MM.1S (cell line): ENCODE data around the gene DGKI.

Experiments used
- DNase-seq: peaks from one replicate; pipeline ENCODE4 v3.0.0-alpha.2; 2015
- H2AFZ ChIP-seq: fragments of 300-600 bp; sonication (generic); 2 replicates; pipeline ENCODE4 v1.6.0; 2016; ENCODE audit warnings: antibody characterized with exemption, low read length
- H3F3A ChIP-seq: fragments of 300-600 bp; sonication (generic); 2 replicates; pipeline ENCODE4 v1.6.1; 2016; ENCODE audit warnings: mild to moderate bottlenecking, antibody characterized with exemption, low read length, moderate library complexity, mixed read lengths; ENCODE audit not compliant: insufficient read depth
- H3K27ac ChIP-seq: fragments of 300-600 bp; sonication (generic); 2 replicates; pipeline ENCODE4 v1.5.1; 2016; ENCODE audit warnings: mild to moderate bottlenecking, low read length
- H3K27me3 ChIP-seq: fragments of 300-600 bp; sonication (generic); replicated peaks from 2 replicates; pipeline ENCODE4 v1.6.0; 2016; ENCODE audit warnings: low read length; ENCODE audit not compliant: insufficient read depth
- H3K36me3 ChIP-seq: fragments of 300-600 bp; sonication (generic); replicated peaks from 2 replicates; pipeline ENCODE4 v1.6.1; 2016; ENCODE audit warnings: mild to moderate bottlenecking, low read length, mixed read lengths; ENCODE audit not compliant: insufficient read depth
- H3K4me1 ChIP-seq: fragments of 300-600 bp; sonication (generic); 2 replicates; pipeline ENCODE4 v1.6.1; 2016; ENCODE audit warnings: low read length, mixed read lengths
- H3K4me2 ChIP-seq: fragments of 300-600 bp; sonication (generic); 2 replicates; pipeline ENCODE4 v1.6.0; 2016; ENCODE audit warnings: low read depth, low read length
- H3K4me3 ChIP-seq: fragments of 300-600 bp; sonication (generic); 2 replicates; pipeline ENCODE4 v1.5.1; 2016; ENCODE audit warnings: low read length, mixed read lengths
- H3K79me2 ChIP-seq: fragments of 300-600 bp; sonication (generic); 2 replicates; pipeline ENCODE4 v1.6.1; 2016; ENCODE audit warnings: mixed run types, low read length, mixed read lengths
- H3K9ac ChIP-seq: fragments of 300-600 bp; sonication (generic); 2 replicates; pipeline ENCODE4 v1.6.1; 2016; ENCODE audit warnings: low read length, mixed read lengths
- H3K9me2 ChIP-seq: fragments of 300-600 bp; sonication (generic); replicated peaks from 2 replicates; pipeline ENCODE4 v1.6.1; 2016; ENCODE audit warnings: mild to moderate bottlenecking, low read length, mixed read lengths; ENCODE audit not compliant: insufficient read depth
- H3K9me3 ChIP-seq: fragments of 300-600 bp; sonication (generic); replicated peaks from 2 replicates; pipeline ENCODE4 v1.6.1; 2016; ENCODE audit warnings: mild to moderate bottlenecking, low read length, mixed read lengths; ENCODE audit not compliant: insufficient read depth
- H4K20me1 ChIP-seq: fragments of 300-600 bp; sonication (generic); 2 replicates; pipeline ENCODE4 v1.6.1; 2016; ENCODE audit warnings: mild to moderate bottlenecking, low read length, moderate library complexity, mixed read lengths; ENCODE audit not compliant: insufficient read depth
- CTCF ChIP-seq: fragments of 300-600 bp; sonication (generic); IDR thresholded peaks from 2 replicates; pipeline ENCODE4 v1.5.1; 2016; ENCODE audit warnings: antibody characterized with exemption, low read length, mixed read lengths
- EZH2 ChIP-seq: fragments of 300-600 bp; sonication (generic); optimal IDR thresholded peaks from 2 replicates; pipeline ENCODE3; 2017; ENCODE audit warnings: low read depth, mild to moderate bottlenecking, antibody characterized with exemption, low read length, mixed read lengths
- EZH2phosphoT487 ChIP-seq: fragments of 300-600 bp; sonication (generic); IDR thresholded peaks from 2 replicates; pipeline ENCODE4 v1.6.1; 2018; ENCODE audit warnings: antibody characterized with exemption, low read length

Gene DGKI

GRCh38 chr7:137421366-137421765 lies 425.4 kb downstream of the DGKI start:
- no peak for TF ChIP-seq EZH2phosphoT487
- no peak for TF ChIP-seq CTCF
- TF ChIP-seq EZH2: no peak
- H3K4me1 ChIP-seq: no peaks in the 10 kb centered on the region
- H4K20me1 ChIP-seq: no peaks in the 10 kb centered on the region
- H3K4me3 ChIP-seq: no peak overlapping the region
- H3K9me3 ChIP-seq: no peaks in the 10 kb centered on the region
- no peak overlapping the region for H3K4me2 ChIP-seq
- no peak overlapping the region for H3K9ac ChIP-seq
- no peaks in the 10 kb centered on the region for H3K27me3 ChIP-seq
- DNase-seq: no peak
- no peaks in the 10 kb centered on the region for H3K79me2 ChIP-seq
- no peak overlapping the region for H2AFZ ChIP-seq
- no peaks in the 10 kb centered on the region for H3F3A ChIP-seq
- H3K27ac ChIP-seq: no peak overlapping the region
- H3K36me3 ChIP-seq: no peaks in the 10 kb centered on the region
- 0 out of 2 replicates have a peak, but pooled peaks cover 3% of the 10 kb centered on the region for H3K9me2 ChIP-seq

GRCh38 chr7:137418841-137419240 lies 427.9 kb downstream of the DGKI start:
- Histone ChIP-seq H3K4me3 (no peak overlapping the region), H3K4me2 (no peak overlapping the region), H3K27me3 (no peaks in the 10 kb centered on the region), H3F3A (no peaks in the 10 kb centered on the region), H2AFZ (no peak overlapping the region), H3K9me3 (no peaks in the 10 kb centered on the region), H3K79me2 (no peaks in the 10 kb centered on the region), H3K27ac (no peak overlapping the region), H3K36me3 (no peaks in the 10 kb centered on the region), H3K9me2 (0 out of 2 replicates have a peak, but pooled peaks cover 3% of the 10 kb centered on the region), H3K4me1 (no peaks in the 10 kb centered on the region), H3K9ac (no peak overlapping the region), H4K20me1 (no peaks in the 10 kb centered on the region)
- no peak for DNase-seq
- TF ChIP-seq CTCF (no peak), EZH2 (no peak), EZH2phosphoT487 (no peak)

GRCh38 chr7:137417464-137417863 lies 429.3 kb downstream of the DGKI start:
- no peaks in the 10 kb centered on the region for H3F3A ChIP-seq
- H3K4me2 ChIP-seq: no peak overlapping the region
- no peak overlapping the region for H2AFZ ChIP-seq
- H3K27ac ChIP-seq: no peak overlapping the region
- H3K27me3 ChIP-seq: no peaks in the 10 kb centered on the region
- no peaks in the 10 kb centered on the region for H3K36me3 ChIP-seq
- H3K4me3 ChIP-seq: no peak overlapping the region
- no peak overlapping the region for H3K9ac ChIP-seq
- no peak for TF ChIP-seq EZH2
- TF ChIP-seq EZH2phosphoT487: no peak
- TF ChIP-seq CTCF: no peak
- H4K20me1 ChIP-seq: no peaks in the 10 kb centered on the region
- H3K9me2 ChIP-seq: 0 out of 2 replicates have a peak, but pooled peaks cover 3% of the 10 kb centered on the region
- no peaks in the 10 kb centered on the region for H3K79me2 ChIP-seq
- no peak for DNase-seq
- no peaks in the 10 kb centered on the region for H3K4me1 ChIP-seq
- no peaks in the 10 kb centered on the region for H3K9me3 ChIP-seq
